Mesenchymal stem cell (in vitro differentiated cells and primary cell): ENCODE data around the gene BBX.
A peak's percentile ranks its signal among the peaks of the same experiment; 100 is the strongest.

Experiments
- DNase-seq: peaks from one replicate; pipeline ENCODE4 v3.0.0-alpha.2; 2013
- H2AFZ ChIP-seq: one replicate; pipeline ENCODE4 v1.6.1; 2013; ENCODE audit warnings: low read depth, mild to moderate bottlenecking, control low read depth, inconsistent platforms, low read length, moderate library complexity
- H2AK5ac ChIP-seq: 2 replicates; pipeline ENCODE4 v1.6.1; 2013; ENCODE audit warnings: low read length, moderate library complexity, mild to moderate bottlenecking, inconsistent platforms; ENCODE audit not compliant: severe bottlenecking
- H2BK120ac ChIP-seq: one replicate; pipeline ENCODE4 v1.6.1; 2013; ENCODE audit warnings: low read depth, mild to moderate bottlenecking, inconsistent platforms, low read length, moderate library complexity
- H2BK12ac ChIP-seq, 2 experiments: one replicate each; pipeline ENCODE4 v1.6.1; 2013; ENCODE audit warnings: inconsistent platforms in 2 of 2, low read length in 2 of 2, mild to moderate bottlenecking in 2 of 2, moderate library complexity in 2 of 2, control low read depth in 1 of 2
- H2BK15ac ChIP-seq: one replicate; pipeline ENCODE4 v1.6.1; 2013; ENCODE audit warnings: mild to moderate bottlenecking, low read depth, inconsistent platforms; ENCODE audit not compliant: poor library complexity, severe bottlenecking
- H2BK5ac ChIP-seq: 2 replicates; pipeline ENCODE4 v1.6.1; 2013; ENCODE audit warnings: low read depth, mild to moderate bottlenecking, low read length, control low read depth, inconsistent platforms; ENCODE audit not compliant: poor library complexity, severe bottlenecking
- H3K14ac ChIP-seq, 2 experiments: one replicate each; pipeline ENCODE4 v1.6.1; 2013; ENCODE audit warnings: inconsistent platforms in 2 of 2, low read length in 2 of 2, control low read depth in 1 of 2, mild to moderate bottlenecking in 1 of 2, moderate library complexity in 1 of 2
- H3K18ac ChIP-seq, 2 experiments: one replicate each; pipeline ENCODE4 v1.6.1; 2013; ENCODE audit warnings: inconsistent platforms in 2 of 2, low read length in 2 of 2, control low read depth in 1 of 2, low read depth in 1 of 2, mild to moderate bottlenecking in 1 of 2
- H3K23ac ChIP-seq, 2 experiments: one replicate each; pipeline ENCODE4 v1.6.1; 2013; ENCODE audit warnings: inconsistent platforms in 2 of 2, low read length in 2 of 2, mild to moderate bottlenecking in 2 of 2, moderate library complexity in 2 of 2, control low read depth in 1 of 2
- H3K27ac ChIP-seq: 2 replicates; pipeline ENCODE4 v1.5.1; 2013; ENCODE audit warnings: mild to moderate bottlenecking, moderate library complexity, low read length, control low read depth, inconsistent platforms; ENCODE audit not compliant: poor library complexity, severe bottlenecking
- H3K27me3 ChIP-seq, 2 experiments: 2 replicates each; pipeline versions ENCODE4 v1.6.1 to v1.7.0; 2013; ENCODE audit warnings: low read length in 2 of 2, mild to moderate bottlenecking in 2 of 2, moderate library complexity in 2 of 2, control low read depth in 1 of 2, inconsistent platforms in 1 of 2; ENCODE audit not compliant: control insufficient read depth in 1 of 2, insufficient read depth in 1 of 2
- H3K36me3 ChIP-seq, 2 experiments: 2 replicates each; pipeline versions ENCODE4 v1.6.1 to v1.7.0; 2013; ENCODE audit warnings: low read length in 2 of 2, control low read depth in 1 of 2, inconsistent platforms in 1 of 2, low read depth in 1 of 2, mild to moderate bottlenecking in 1 of 2; ENCODE audit not compliant: insufficient read depth in 2 of 2, control insufficient read depth in 1 of 2
- H3K4ac ChIP-seq, 2 experiments: one replicate each; pipeline ENCODE4 v1.6.1; 2013; ENCODE audit warnings: inconsistent platforms in 2 of 2, low read length in 2 of 2, mild to moderate bottlenecking in 2 of 2, moderate library complexity in 2 of 2, control low read depth in 1 of 2, low read depth in 1 of 2
- H3K4me1 ChIP-seq: 2 replicates; pipeline ENCODE4 v1.6.1; 2013; ENCODE audit warnings: low read depth, low read length, control low read depth; ENCODE audit not compliant: control insufficient read depth, insufficient read depth
- H3K4me2 ChIP-seq: 2 replicates; pipeline ENCODE4 v1.6.1; 2013; ENCODE audit warnings: low read length, mild to moderate bottlenecking, inconsistent platforms; ENCODE audit not compliant: poor library complexity, severe bottlenecking
- H3K4me3 ChIP-seq, 2 experiments: 2 replicates each; pipeline versions ENCODE4 v1.5.1 to v1.7.0; 2013; ENCODE audit warnings: low read length in 2 of 2, mild to moderate bottlenecking in 2 of 2, control low read depth in 1 of 2, low read depth in 1 of 2; ENCODE audit not compliant: insufficient read depth in 1 of 2
- H3K79me1 ChIP-seq: replicated peaks from 2 replicates; pipeline ENCODE4 v1.6.1; 2013; ENCODE audit warnings: mild to moderate bottlenecking, control low read depth, low read length, inconsistent platforms; ENCODE audit not compliant: poor library complexity, severe bottlenecking
- H3K9ac ChIP-seq: 2 replicates; pipeline ENCODE4 v1.7.0; 2013; ENCODE audit warnings: mild to moderate bottlenecking, low read length, moderate library complexity
- H3K9me3 ChIP-seq: 2 replicates; pipeline ENCODE4 v1.7.0; 2013; ENCODE audit warnings: mild to moderate bottlenecking, low read length; ENCODE audit not compliant: control insufficient read depth
- H4K8ac ChIP-seq: one replicate; pipeline ENCODE4 v1.6.1; 2013; ENCODE audit warnings: inconsistent platforms, mild to moderate bottlenecking, low read length, moderate library complexity
- H4K91ac ChIP-seq: one replicate; pipeline ENCODE4 v1.6.1; 2013; ENCODE audit warnings: mild to moderate bottlenecking, low read length, inconsistent platforms
- WGBS: methylation state at CpG from one replicate; pipeline ENCODE4 v1.1.7; 2013; ENCODE audit warnings: mixed read lengths; 5-methylcytosine and 5-hydroxymethylcytosine counted together

Gene BBX

GRCh38 chr3:107604057-107604822 is 81.5 kb downstream of the BBX start:
- WGBS, result 93% methylated on average over 7 of the region's 7 CpGs
- no peak overlapping the region for H4K91ac ChIP-seq
- H2AFZ ChIP-seq, result no peak overlapping the region
- no peak overlapping the region for H3K18ac ChIP-seq
- no peaks in the 10 kb centered on the region for H3K36me3 ChIP-seq
- H3K9me3 ChIP-seq, result peaks cover 3% of the 10 kb centered on the region
- no peak overlapping the region for H3K4me3 ChIP-seq
- no peak overlapping the region for H3K14ac ChIP-seq
- H4K8ac ChIP-seq, result no peak overlapping the region
- peaks cover 12% of the 10 kb centered on the region for H3K79me1 ChIP-seq
- peak; percentile 33 for DNase-seq
- H2BK120ac ChIP-seq, result no peak overlapping the region
- no peaks in the 10 kb centered on the region for H3K4me1 ChIP-seq
- H3K9ac ChIP-seq, result no peak overlapping the region
- no peak overlapping the region for H3K27ac ChIP-seq
- no peaks in the 10 kb centered on the region for H3K27me3 ChIP-seq
- no peak overlapping the region for H2BK12ac ChIP-seq
- no peak overlapping the region for H3K4me2 ChIP-seq
- H3K23ac ChIP-seq, result no peak overlapping the region
- no peak overlapping the region for H3K4ac ChIP-seq
- no peak overlapping the region for H2BK5ac ChIP-seq
- no peak overlapping the region for H2BK15ac ChIP-seq
- H2AK5ac ChIP-seq, result no peak overlapping the region

DNA sequence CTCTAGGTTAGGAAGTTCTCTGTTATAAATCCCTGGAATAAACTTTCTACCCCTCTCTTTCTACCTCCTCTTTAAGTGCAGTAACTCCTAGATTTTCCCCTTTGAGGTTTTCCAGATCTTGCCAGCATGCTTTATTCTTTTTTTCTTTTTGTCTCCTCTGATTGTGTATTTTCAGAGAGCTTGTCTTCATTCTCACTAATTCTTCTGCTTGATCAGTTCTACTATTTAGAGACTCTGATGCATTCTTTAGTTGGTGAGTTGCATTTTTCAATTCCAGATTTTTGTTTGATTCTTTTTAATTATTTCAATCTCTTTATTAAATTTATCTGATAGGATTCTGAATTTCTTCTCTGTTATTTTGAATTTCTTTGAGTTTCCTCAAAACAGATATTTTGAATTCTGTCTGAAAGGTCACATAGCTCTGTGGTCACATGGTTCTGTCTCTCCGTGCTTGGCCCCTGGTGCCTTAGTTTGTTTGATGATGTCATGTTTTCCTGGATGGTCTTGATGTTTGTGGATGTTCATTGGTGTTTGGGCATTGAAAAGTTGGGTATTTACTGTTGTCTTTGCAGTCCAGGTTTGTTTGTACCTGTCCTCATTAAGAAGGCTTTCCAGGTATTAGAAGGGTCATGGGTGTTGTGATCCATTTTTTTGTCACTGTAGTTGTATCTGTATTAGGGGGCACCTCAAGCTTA is 89.2 kb downstream of the BBX start:
- no peak overlapping the region for H4K91ac ChIP-seq
- no peaks in the 10 kb centered on the region for H3K27me3 ChIP-seq
- H3K9ac ChIP-seq, result no peak overlapping the region
- H3K27ac ChIP-seq, result no peak overlapping the region
- H2BK15ac ChIP-seq, result no peak overlapping the region
- H3K4me3 ChIP-seq, result no peak overlapping the region
- no peak overlapping the region for H2BK12ac ChIP-seq
- H3K18ac ChIP-seq, result no peak overlapping the region
- no peak for DNase-seq
- no peak overlapping the region for H3K4me2 ChIP-seq
- H3K23ac ChIP-seq, result no peak overlapping the region
- no peak overlapping the region for H4K8ac ChIP-seq
- no peak overlapping the region for H2AK5ac ChIP-seq
- H3K79me1 ChIP-seq, result peaks cover 17% of the 10 kb centered on the region
- H2AFZ ChIP-seq, result no peak overlapping the region
- H3K4me1 ChIP-seq, result no peaks in the 10 kb centered on the region
- H2BK5ac ChIP-seq, result no peak overlapping the region
- WGBS, result 77% methylated on average over 1 of the region's 1 CpG
- H3K4ac ChIP-seq, result no peak overlapping the region
- no peaks in the 10 kb centered on the region for H3K36me3 ChIP-seq
- peaks cover 15% of the 10 kb centered on the region for H3K9me3 ChIP-seq
- no peak overlapping the region for H2BK120ac ChIP-seq
- H3K14ac ChIP-seq, result no peak overlapping the region

DNA sequence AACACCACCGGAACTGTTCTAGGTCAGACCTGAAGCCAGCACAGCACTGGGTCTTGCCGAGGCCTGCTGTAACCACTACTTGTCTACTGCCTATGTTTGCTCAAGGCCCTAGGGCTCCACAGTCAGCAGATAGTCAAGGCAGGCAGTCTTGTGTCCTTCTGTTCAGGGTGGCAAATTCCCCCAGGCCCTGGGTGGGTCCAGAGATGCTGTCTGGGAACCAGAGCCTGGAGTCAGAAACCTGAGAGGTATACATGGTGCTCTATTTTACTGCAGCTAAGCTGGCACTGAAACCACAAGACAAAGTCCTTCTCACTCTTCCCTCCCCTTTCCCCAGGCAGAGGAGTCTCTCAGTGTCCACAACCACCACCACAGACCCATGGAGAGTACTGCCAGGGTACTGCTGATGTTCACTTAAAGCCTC is 89.9 kb downstream of the BBX start:
- no peak overlapping the region for H3K23ac ChIP-seq
- no peak overlapping the region for H3K27ac ChIP-seq
- 100% methylated on average over 2 of the region's 2 CpGs for WGBS
- peaks cover 15% of the 10 kb centered on the region for H3K9me3 ChIP-seq
- no peak overlapping the region for H2BK120ac ChIP-seq
- H3K4ac ChIP-seq, result no peak overlapping the region
- H3K18ac ChIP-seq, result no peak overlapping the region
- H2BK5ac ChIP-seq, result no peak overlapping the region
- H2BK12ac ChIP-seq, result no peak overlapping the region
- no peaks in the 10 kb centered on the region for H3K36me3 ChIP-seq
- H3K4me3 ChIP-seq, result no peak overlapping the region
- H4K8ac ChIP-seq, result no peak overlapping the region
- no peaks in the 10 kb centered on the region for H3K27me3 ChIP-seq
- no peak overlapping the region for H3K14ac ChIP-seq
- no peak overlapping the region for H2BK15ac ChIP-seq
- no peak overlapping the region for H2AFZ ChIP-seq
- no peaks in the 10 kb centered on the region for H3K4me1 ChIP-seq
- H3K9ac ChIP-seq, result no peak overlapping the region
- H3K4me2 ChIP-seq, result no peak overlapping the region
- H4K91ac ChIP-seq, result no peak overlapping the region
- peaks cover 19% of the 10 kb centered on the region for H3K79me1 ChIP-seq
- no peak overlapping the region for H2AK5ac ChIP-seq
- no peak for DNase-seq

DNA sequence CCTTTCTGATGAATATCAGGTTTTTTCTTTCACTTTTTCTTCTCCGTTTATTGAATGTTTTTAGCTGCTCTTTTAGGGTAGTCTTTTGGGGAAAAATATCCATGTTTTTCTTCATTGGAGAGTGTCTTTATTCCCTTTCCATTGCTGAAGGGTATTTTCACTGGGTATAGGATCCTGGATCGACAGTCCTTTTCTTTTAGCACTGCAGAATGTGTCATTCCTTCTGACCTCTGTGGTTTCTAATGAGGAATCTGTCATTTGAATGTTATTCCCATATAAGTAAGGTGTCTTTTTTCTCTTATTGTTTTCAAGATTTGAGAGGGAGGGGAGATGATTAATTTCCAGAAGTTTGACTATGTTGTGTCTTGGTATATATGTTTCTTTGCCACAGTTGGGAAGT is 96.8 kb downstream of the BBX start:
- peak; percentile 31 for DNase-seq
- H3K4ac ChIP-seq, result no peak overlapping the region
- H3K18ac ChIP-seq, result no peak overlapping the region
- H3K27ac ChIP-seq, result no peak overlapping the region
- no peaks in the 10 kb centered on the region for H3K4me1 ChIP-seq
- no peak overlapping the region for H4K91ac ChIP-seq
- no peak overlapping the region for H3K14ac ChIP-seq
- no peak overlapping the region for H3K4me2 ChIP-seq
- H2BK5ac ChIP-seq, result no peak overlapping the region
- no peaks in the 10 kb centered on the region for H3K36me3 ChIP-seq
- peaks cover 23% of the 10 kb centered on the region for H3K79me1 ChIP-seq
- H3K27me3 ChIP-seq, result no peaks in the 10 kb centered on the region
- H2BK15ac ChIP-seq, result no peak overlapping the region
- H2BK120ac ChIP-seq, result no peak overlapping the region
- H3K9ac ChIP-seq, result no peak overlapping the region
- H2AFZ ChIP-seq, result no peak overlapping the region
- H2BK12ac ChIP-seq, result no peak overlapping the region
- H3K23ac ChIP-seq, result no peak overlapping the region
- H3K9me3 ChIP-seq, result no peaks in the 10 kb centered on the region
- H4K8ac ChIP-seq, result no peak overlapping the region
- H2AK5ac ChIP-seq, result no peak overlapping the region
- WGBS, result 63% methylated on average over 2 of the region's 2 CpGs
- H3K4me3 ChIP-seq, result no peak overlapping the region
